ENCODE results near the gene GTF3A. TPM values are rescaled to one million over a fixed set of nuclear protein-coding genes. Genes with fewer than 3 reads are reported as not detected.
"Not testable (repeated sequence)": the region's sequence is repeated elsewhere in the genome, so short reads cannot be mapped to it uniquely, and the experiment has no call there.

Gene GTF3A
- total and polyA plus RNA-seq, 8 donors = 53.4 to 220 (median 117) TPM

DNA sequence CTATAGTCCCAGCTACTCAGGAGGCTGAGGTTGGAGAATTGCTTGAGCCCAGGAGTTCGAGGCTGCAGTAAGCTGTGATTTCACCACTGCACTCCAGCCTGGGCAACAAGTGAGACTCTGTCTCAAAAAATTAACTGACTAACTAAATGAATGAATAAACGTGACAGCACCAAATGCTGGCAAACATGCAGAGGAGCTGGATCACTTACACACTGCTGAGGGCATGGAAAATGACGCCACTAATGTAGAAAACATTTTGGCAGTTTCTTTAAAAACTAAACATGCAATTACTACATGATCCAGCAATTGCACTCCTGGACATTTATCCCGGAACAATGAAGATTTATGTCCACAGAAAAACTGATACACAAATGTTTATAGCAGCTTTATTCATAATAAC lies 31.3 kb upstream of the GTF3A start:
- TF ChIP-seq POLR2A (IDR thresholded peaks at IDR 0.05) = no peak
- TF ChIP-seq EP300 (IDR thresholded peaks at IDR 0.05) = no peak
- no peak for TF ChIP-seq CTCF (IDR thresholded peaks at IDR 0.05)
- TF ChIP-seq POLR2AphosphoS5 (IDR thresholded peaks at IDR 0.05) = no peak
- no peak for DNase-seq
- H3K36me3 ChIP-seq = no peaks in the 10 kb centered on the region
- no peaks in the 10 kb centered on the region for H3K4me1 ChIP-seq
- 62 to 81% (median 71%) methylated on average over 4 of the region's 4 CpGs for WGBS, 5 donors
- H3K27ac ChIP-seq = no peak overlapping the region
- H3K4me3 ChIP-seq = no peak overlapping the region
- no peaks in the 10 kb centered on the region for H3K9me3 ChIP-seq
- intact Hi-C loops (cut with DNase I; ENCODE audit: low total_unique reads) = no loop called here
- H3K27me3 ChIP-seq = no peaks in the 10 kb centered on the region

DNA sequence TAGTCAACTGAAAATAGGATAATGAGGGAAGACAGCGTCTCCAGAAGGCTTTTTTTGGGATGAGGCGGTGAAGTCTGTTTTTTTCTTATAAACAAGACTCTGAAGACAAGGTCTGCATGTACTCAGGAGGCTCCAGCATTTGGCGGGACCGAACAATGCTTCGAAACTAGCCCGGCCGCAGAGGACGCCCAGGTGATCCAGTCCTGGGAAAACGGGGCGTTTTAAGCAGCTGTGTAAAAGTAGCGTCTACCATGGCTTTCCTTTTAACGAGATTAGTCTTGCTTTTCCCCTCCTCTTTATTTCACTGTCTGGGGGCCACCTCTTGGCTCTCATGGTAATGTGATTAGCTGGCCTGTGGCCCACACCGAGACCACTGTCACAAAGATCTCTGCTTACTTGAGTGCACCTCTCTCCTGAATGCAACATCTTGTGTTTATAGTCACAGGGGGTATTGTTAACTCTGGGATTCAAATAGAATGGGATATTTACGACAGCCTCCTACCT lies 29.4 kb upstream of the GTF3A start:
- Histone ChIP-seq H3K4me1 (no peaks in the 10 kb centered on the region), H3K9me3 (no peaks in the 10 kb centered on the region), H3K36me3 (no peaks in the 10 kb centered on the region), H3K27me3 (no peaks in the 10 kb centered on the region), H3K27ac (no peak overlapping the region), H3K4me3 (no peak overlapping the region)
- no peak for DNase-seq
- TF ChIP-seq EP300 (IDR thresholded peaks at IDR 0.05) = no peak
- TF ChIP-seq POLR2AphosphoS5 (IDR thresholded peaks at IDR 0.05) = no peak
- no peak for TF ChIP-seq POLR2A (IDR thresholded peaks at IDR 0.05)
- no peak for TF ChIP-seq CTCF (IDR thresholded peaks at IDR 0.05)
- 80 to 90% (median 82%) methylated on average over 14 of the region's 14 CpGs for WGBS, 5 donors
- intact Hi-C loops (cut with DNase I; ENCODE audit: low total_unique reads) = no loop called here

- intact Hi-C loops (cut with DNase I; ENCODE audit: low total_unique reads) = no loop called here
- no peaks in the 10 kb centered on the region for H3K27me3 ChIP-seq
- 71 to 81% (median 73%) methylated on average over 7 of the region's 7 CpGs for WGBS, 5 donors
- no peaks in the 10 kb centered on the region for H3K9me3 ChIP-seq
- H3K27ac ChIP-seq = no peak overlapping the region
- no peaks in the 10 kb centered on the region for H3K36me3 ChIP-seq
- H3K4me3 ChIP-seq = no peak overlapping the region
- H3K4me1 ChIP-seq = peaks cover 3 to 8% (median 5%) of the 10 kb centered on the region in 4 donors
- TF ChIP-seq CTCF (IDR thresholded peaks at IDR 0.05) (no peak), POLR2AphosphoS5 (IDR thresholded peaks at IDR 0.05) (no peak), POLR2A (IDR thresholded peaks at IDR 0.05) (no peak), EP300 (IDR thresholded peaks at IDR 0.05) (no peak)
- no peak for DNase-seq
Observed at GRCh38 chr13:27396252-27396846, 28.1 kb upstream of the GTF3A start.

DNA sequence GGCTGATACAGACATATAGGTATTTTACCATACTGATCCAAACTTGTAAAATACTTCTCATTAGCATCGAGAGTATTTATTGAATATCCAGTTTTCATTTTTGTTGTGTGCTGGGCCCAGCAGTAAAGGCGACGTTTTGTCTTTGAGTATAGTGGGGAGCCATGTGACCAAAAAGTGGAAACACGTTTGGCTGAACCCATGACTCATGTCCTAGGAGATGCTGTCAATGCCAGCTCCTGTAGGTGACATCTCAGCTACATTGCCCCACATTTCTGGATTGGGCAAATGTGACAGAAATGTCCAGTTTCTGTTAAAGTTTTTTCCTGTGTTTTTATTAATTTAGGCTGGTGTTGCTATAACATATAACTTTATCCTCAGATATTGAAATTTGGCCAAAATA lies 26.1 kb upstream of the GTF3A start:
- no peak overlapping the region for H3K27ac ChIP-seq
- DNase-seq = no peak
- intact Hi-C loops (cut with DNase I; ENCODE audit: low total_unique reads) = no loop called here
- no peaks in the 10 kb centered on the region for H3K9me3 ChIP-seq
- no peak for TF ChIP-seq POLR2A (IDR thresholded peaks at IDR 0.05)
- TF ChIP-seq POLR2AphosphoS5 (IDR thresholded peaks at IDR 0.05) = no peak
- TF ChIP-seq CTCF (IDR thresholded peaks at IDR 0.05) = no peak
- TF ChIP-seq EP300 (IDR thresholded peaks at IDR 0.05) = no peak
- H3K4me1 ChIP-seq = peaks cover 9 to 26% (median 19%) of the 10 kb centered on the region in 4 donors
- no peaks in the 10 kb centered on the region for H3K27me3 ChIP-seq
- WGBS, 5 donors = 75 to 83% (median 80%) methylated on average over 4 of the region's 4 CpGs
- no peak overlapping the region for H3K4me3 ChIP-seq
- H3K36me3 ChIP-seq = no peaks in the 10 kb centered on the region

GRCh38 chr13:27400405-27400804 lies 24.0 kb upstream of the GTF3A start:
- H3K4me1 ChIP-seq = peaks cover 22 to 44% (median 37%) of the 10 kb centered on the region in 4 donors
- H3K27me3 ChIP-seq; H3K9me3 ChIP-seq; DNase-seq; intact Hi-C loops (cut with DNase I; ENCODE audit: low total_unique reads); H3K4me3 ChIP-seq; H3K36me3 ChIP-seq: not testable (repeated sequence)
- H3K27ac ChIP-seq = peak overlapping the region in 1 of 5 donors; percentile 66
- 78 to 95% (median 87%) methylated on average over 6 of the region's 6 CpGs for WGBS, 5 donors

Measured in stomach (tissue), 9 donors.